ENCODE measurements around the gene ALOX5. TPM values are rescaled to one million over a fixed set of nuclear protein-coding genes. Genes with fewer than 3 reads are reported as not detected.
"Not testable (repeated sequence)": the region's sequence is repeated elsewhere in the genome, so short reads cannot be mapped to it uniquely, and the experiment has no call there.

ALOX5 gene
- total RNA-seq, 1 donor from 2014 or later = not detected

DNA sequence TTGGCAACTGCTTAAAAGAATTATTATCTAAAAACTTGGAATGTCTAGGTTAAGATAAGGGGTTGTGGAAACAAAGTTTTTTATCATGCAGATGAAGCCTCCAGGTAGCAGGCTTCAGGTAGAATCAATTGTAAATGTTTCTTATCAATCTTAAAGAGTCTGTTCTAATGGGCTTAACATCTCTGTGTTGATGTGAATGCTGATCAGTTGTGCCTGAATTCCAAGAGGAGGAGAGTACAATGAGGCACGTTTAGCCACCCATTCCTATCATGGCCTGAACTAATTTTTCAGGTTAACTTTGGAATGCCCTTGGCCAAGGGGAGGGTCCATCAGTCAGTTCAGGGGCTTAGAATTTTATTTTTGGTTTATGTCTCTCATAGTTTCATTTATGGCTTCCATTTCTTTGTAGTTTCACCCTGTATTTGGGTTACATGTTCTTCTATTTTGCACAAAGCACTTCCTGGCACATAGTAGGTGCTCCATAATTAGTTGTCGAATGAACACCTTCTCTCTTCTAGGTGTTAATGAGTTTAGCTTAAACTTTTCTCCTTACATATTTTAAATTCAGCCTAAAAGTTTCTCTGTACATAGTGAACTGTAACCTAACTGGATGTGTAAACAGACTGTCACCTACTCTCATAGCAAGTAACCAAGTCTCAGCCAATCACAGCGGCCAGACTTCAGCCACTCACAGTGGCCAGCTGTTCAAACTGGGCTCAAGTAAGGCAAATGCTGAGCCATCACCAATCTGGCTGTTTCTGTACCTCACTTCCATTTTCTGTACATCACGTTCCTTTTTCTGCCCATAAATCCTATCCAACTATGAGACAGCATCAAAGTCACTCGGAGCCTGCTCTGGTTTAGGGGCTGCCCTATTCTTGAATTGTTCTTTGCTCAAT is 34.7 kb downstream of the ALOX5 start:
- Mint-ChIP-seq H3K36me3 (ENCODE audit: low read depth) (no peaks in the 10 kb centered on the region), H3K27ac (ENCODE audit: unreplicated experiment) (no peak overlapping the region), H3K9me3 (no peaks in the 10 kb centered on the region), H3K27me3 (ENCODE audit: low read depth) (peaks cover 68% of the 10 kb centered on the region), H3K4me3 (no peak overlapping the region), H3K4me1 (no peaks in the 10 kb centered on the region)
- DNase-seq (ENCODE audit: low read depth, low spot score) = no peak
- TF ChIP-seq, protein P1, sequence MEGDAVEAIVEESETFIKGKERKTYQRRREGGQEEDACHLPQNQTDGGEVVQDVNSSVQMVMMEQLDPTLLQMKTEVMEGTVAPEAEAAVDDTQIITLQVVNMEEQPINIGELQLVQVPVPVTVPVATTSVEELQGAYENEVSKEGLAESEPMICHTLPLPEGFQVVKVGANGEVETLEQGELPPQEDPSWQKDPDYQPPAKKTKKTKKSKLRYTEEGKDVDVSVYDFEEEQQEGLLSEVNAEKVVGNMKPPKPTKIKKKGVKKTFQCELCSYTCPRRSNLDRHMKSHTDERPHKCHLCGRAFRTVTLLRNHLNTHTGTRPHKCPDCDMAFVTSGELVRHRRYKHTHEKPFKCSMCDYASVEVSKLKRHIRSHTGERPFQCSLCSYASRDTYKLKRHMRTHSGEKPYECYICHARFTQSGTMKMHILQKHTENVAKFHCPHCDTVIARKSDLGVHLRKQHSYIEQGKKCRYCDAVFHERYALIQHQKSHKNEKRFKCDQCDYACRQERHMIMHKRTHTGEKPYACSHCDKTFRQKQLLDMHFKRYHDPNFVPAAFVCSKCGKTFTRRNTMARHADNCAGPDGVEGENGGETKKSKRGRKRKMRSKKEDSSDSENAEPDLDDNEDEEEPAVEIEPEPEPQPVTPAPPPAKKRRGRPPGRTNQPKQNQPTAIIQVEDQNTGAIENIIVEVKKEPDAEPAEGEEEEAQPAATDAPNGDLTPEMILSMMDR (conservative IDR thresholded peaks at IDR 0.05) = no peak

DNA sequence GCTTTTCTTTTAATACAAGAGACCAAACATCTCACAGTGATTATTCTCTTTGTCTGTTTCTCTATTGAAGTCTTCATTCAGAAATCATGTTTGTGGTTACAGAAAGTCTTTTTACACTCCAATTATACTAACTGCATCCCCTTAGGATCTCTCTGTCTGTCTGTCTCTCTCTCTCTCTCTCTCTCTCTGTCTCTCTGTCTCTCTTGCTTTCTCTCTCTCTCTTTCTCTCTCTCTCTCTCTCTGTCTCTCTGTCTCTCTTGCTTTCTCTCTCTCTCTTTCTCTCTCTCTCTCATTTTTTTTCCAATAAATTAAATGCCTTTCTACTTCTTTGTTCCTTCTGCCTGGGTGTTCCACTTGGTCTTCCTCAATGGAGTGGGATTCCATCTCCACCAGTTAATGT is 35.3 kb downstream of the ALOX5 start:
- not testable (repeated sequence) for H3K36me3 Mint-ChIP-seq (ENCODE audit: low read depth); H3K4me3 Mint-ChIP-seq; DNase-seq (ENCODE audit: low read depth, low spot score); H3K9me3 Mint-ChIP-seq; H3K27ac Mint-ChIP-seq (ENCODE audit: unreplicated experiment); H3K4me1 Mint-ChIP-seq
- peaks cover 65% of the 10 kb centered on the region for H3K27me3 Mint-ChIP-seq (ENCODE audit: low read depth)

DNA sequence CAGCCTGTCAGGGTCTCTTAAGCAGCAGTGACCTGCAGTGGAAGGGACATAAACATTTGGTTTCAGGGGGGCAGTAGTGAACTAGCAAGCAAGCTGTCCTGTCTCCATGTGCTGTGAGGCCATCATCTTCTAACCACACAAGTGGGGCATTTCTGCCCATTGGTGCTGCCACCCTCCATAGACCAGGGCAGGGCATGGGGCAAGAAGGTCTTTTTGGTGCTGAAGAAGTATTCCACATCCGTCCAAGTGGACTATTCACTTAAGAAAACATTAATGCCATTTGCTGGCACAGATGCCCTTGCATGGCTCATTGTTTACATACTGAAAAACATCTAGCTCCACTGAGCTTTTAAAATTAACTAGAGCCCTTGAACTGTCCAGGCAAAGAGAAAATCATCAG is 35.8 kb downstream of the ALOX5 start:
- DNase-seq (ENCODE audit: low read depth, low spot score) = no peak
- Mint-ChIP-seq H3K36me3 (ENCODE audit: low read depth) (no peaks in the 10 kb centered on the region), H3K4me1 (no peaks in the 10 kb centered on the region), H3K27ac (ENCODE audit: unreplicated experiment) (no peak overlapping the region), H3K27me3 (ENCODE audit: low read depth) (peaks cover 60% of the 10 kb centered on the region), H3K9me3 (peaks cover 2% of the 10 kb centered on the region), H3K4me3 (no peak overlapping the region)
- TF ChIP-seq, protein P1 (conservative IDR thresholded peaks at IDR 0.05) = no peak

DNA sequence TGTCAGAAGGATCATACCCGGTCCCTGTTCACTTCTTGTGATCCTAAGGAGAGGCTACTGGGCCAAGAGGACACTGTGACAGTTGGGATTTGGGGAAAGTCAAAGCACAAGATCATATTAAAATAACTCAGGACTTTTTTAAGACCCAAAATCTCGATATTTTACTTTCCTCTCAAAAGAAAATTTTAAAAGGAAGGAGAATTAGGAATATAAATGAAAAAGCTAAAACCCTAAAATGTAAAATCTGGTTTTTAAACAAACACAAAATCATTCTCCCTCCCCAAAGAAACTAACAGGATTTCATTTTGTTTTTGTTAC is 36.4 kb downstream of the ALOX5 start:
- no peak overlapping the region for H3K27ac Mint-ChIP-seq (ENCODE audit: unreplicated experiment)
- H3K4me1 Mint-ChIP-seq = no peaks in the 10 kb centered on the region
- peaks cover 2% of the 10 kb centered on the region for H3K9me3 Mint-ChIP-seq
- DNase-seq (ENCODE audit: low read depth, low spot score) = no peak
- no peaks in the 10 kb centered on the region for H3K36me3 Mint-ChIP-seq (ENCODE audit: low read depth)
- no peak overlapping the region for H3K4me3 Mint-ChIP-seq
- peaks cover 54% of the 10 kb centered on the region for H3K27me3 Mint-ChIP-seq (ENCODE audit: low read depth)
- TF ChIP-seq, protein P1 (conservative IDR thresholded peaks at IDR 0.05) = no peak

DNA sequence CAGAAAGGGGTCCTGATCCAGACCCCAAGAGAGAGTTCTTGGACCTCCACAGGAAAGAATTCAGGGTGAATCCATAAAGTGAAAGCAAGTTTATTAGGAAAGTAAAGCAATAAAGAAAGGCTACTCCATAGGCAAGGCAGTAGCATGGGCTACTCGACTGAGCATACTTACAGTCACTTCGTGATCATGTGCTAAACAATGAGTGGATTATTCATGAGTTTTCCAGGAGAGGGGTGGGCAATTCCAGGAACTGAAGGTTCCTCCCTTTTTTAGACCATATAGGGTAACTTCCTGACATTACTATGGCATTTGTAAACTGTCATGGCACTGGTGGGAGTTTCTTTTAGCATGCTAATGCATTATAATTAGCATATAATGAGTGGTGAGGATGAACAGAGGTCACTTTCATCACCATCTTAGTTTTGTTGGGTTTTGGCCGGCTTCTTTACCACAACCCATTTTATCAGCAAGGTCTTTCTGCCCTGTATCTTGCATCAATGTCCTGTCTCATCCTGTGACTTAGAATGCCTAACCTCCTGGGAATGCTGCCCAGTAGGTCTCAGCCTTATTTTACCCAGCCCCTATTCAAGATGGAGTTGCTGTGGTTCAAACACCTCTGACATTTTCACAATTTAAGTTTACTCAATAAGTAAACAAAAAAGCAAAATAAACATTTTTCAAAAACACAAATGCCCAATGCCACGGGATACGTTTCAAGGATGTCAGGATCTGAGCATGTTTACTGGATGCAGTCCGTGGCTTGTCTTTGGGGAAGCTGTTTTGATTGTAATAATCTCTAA is 37.0 kb downstream of the ALOX5 start:
- H3K4me1 Mint-ChIP-seq = no peaks in the 10 kb centered on the region
- no peak overlapping the region for H3K4me3 Mint-ChIP-seq
- DNase-seq (ENCODE audit: low read depth, low spot score) = no peak
- peaks cover 2% of the 10 kb centered on the region for H3K9me3 Mint-ChIP-seq
- H3K27ac Mint-ChIP-seq (ENCODE audit: unreplicated experiment) = no peak overlapping the region
- TF ChIP-seq, protein P1 (conservative IDR thresholded peaks at IDR 0.05) = no peak
- H3K36me3 Mint-ChIP-seq (ENCODE audit: low read depth) = no peaks in the 10 kb centered on the region
- peaks cover 48% of the 10 kb centered on the region for H3K27me3 Mint-ChIP-seq (ENCODE audit: low read depth)

DNA sequence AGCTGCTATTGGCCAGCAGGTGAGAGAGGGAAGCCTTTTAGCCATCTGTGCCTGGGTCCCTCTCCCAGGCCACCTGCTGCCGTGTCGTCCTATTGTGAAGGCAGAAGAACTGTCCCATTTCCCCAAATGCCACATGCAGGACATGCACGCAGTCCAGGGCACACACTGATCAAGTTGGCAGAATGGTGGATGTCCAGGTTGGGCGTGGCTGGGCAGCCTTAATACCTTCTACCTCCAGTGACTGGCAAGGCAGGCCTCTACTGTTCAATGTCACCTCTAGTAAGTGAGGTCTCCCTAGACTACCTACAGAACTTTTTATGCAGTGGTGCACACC is 37.6 kb downstream of the ALOX5 start:
- Mint-ChIP-seq H3K27me3 (ENCODE audit: low read depth) (peaks cover 48% of the 10 kb centered on the region), H3K4me3 (no peak overlapping the region), H3K27ac (ENCODE audit: unreplicated experiment) (no peak overlapping the region), H3K4me1 (no peaks in the 10 kb centered on the region), H3K36me3 (ENCODE audit: low read depth) (no peaks in the 10 kb centered on the region), H3K9me3 (peaks cover 2% of the 10 kb centered on the region)
- TF ChIP-seq, protein P1 (conservative IDR thresholded peaks at IDR 0.05) = no peak
- no peak for DNase-seq (ENCODE audit: low read depth, low spot score)

DNA sequence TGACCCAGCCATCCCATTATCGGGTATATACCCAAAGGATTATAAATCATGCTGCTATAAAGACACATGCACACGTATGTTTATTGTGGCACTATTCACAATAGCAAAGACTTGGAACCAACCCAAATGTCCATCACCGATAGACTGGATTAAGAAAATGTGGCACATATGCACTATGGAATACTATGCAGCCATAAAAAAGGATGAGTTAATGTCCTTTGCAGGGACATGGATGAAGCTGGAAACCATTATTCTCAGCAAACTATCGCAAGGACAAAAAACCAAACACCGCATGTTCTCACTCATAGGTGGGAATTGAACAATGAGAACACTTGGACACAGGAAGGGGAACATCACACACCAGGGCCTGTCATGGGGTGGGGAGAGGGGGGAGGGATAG is 41.0 kb downstream of the ALOX5 start:
- Mint-ChIP-seq H3K27me3 (ENCODE audit: low read depth) (peaks cover 22% of the 10 kb centered on the region), H3K4me1 (peaks cover 18% of the 10 kb centered on the region)
- not testable (repeated sequence) for H3K36me3 Mint-ChIP-seq (ENCODE audit: low read depth); H3K4me3 Mint-ChIP-seq; DNase-seq (ENCODE audit: low read depth, low spot score); H3K9me3 Mint-ChIP-seq; H3K27ac Mint-ChIP-seq (ENCODE audit: unreplicated experiment)

Data from neural crest cell (in vitro differentiated cells).